HepG2 (cell line): ENCODE data around the gene SLC25A28. TPM values are rescaled to one million over a fixed set of nuclear protein-coding genes. Genes with fewer than 3 reads are reported as not detected.

Experiments
- ATAC-seq: fragments of 200-7000 bp; cut with Tn5 transposase; 3 replicates; pipeline ENCODE4 v1.9.1; 2020; ENCODE audit warnings: mild to moderate bottlenecking, moderate library complexity
- BruUV-seq: library from RNA; stranded (reverse); fragments of 400-500 nt; replicated peaks from 2 replicates; lab custom pipeline; 2021; lab: Mats Ljungman, UMichigan
- CTCF ChIA-PET: fragments of 300-600 bp; formaldehyde crosslinking; extraction: SDS; loops from one replicate; lab custom pipeline; 2021; ENCODE audit warnings: low total read pairs, inconsistent platforms, low intra/inter-chr PET ratio; lab: Yijun Ruan, JAX
- POLR2A ChIA-PET: fragments of 350-600 bp; sonication (Branson Sonifier 250); formaldehyde crosslinking; loops from one replicate; lab custom pipeline; 2020; ENCODE audit warnings: antibody characterized with exemption, inconsistent platforms; lab: Yijun Ruan, JAX
- DNase-seq: peaks from one replicate; pipeline ENCODE4 v3.0.0-alpha.2; 2015; ENCODE audit warnings: low spot score
- FAIRE-seq: peaks from 3 replicates; lab custom pipeline; 2011; peaks lifted over from hg19 to GRCh38; lab: Jason Lieb, UNC
- H2AFZ ChIP-seq: one replicate; pipeline ENCODE4 v1.6.1; 2011; ENCODE audit warnings: low read length, inconsistent platforms
- H3K27ac ChIP-seq: fragments of 300-600 bp; 3 replicates; pipeline ENCODE4 v1.8.0; 2011; ENCODE audit warnings: mixed run types, mild to moderate bottlenecking, mixed read lengths, low read length, inconsistent platforms; ENCODE audit not compliant: insufficient read depth; ENCODE audit errors: extremely low read length
- H3K27me3 ChIP-seq, 2 experiments: fragments of 200-600 bp in 1 of 2; 2 replicates in 1 of 2; 3 replicates in 1 of 2; pipeline versions ENCODE4 v1.6.0 to v1.8.0; 2011; ENCODE audit warnings: low read length in 2 of 2, mild to moderate bottlenecking in 2 of 2, moderate library complexity in 2 of 2, inconsistent platforms in 1 of 2; ENCODE audit not compliant: insufficient read depth in 2 of 2, control insufficient read depth in 1 of 2
- H3K36me3 ChIP-seq, 2 experiments: fragments of 200-600 bp in 1 of 2; replicated peaks in 1 of 2; 2 replicates in 1 of 2; 3 replicates in 1 of 2; pipeline versions ENCODE4 v1.5.1 to v1.8.0; 2011; ENCODE audit warnings: low read length in 2 of 2, inconsistent platforms in 1 of 2; ENCODE audit not compliant: insufficient read depth in 2 of 2, control insufficient read depth in 1 of 2
- H3K4me1 ChIP-seq: 2 replicates; pipeline ENCODE4 v1.5.1; 2012; ENCODE audit warnings: low read length, inconsistent platforms; ENCODE audit not compliant: insufficient read depth
- H3K4me2 ChIP-seq: 2 replicates; pipeline ENCODE4 v1.6.0; 2011; ENCODE audit warnings: low read depth, low read length, inconsistent platforms
- H3K4me3 ChIP-seq, 3 experiments: fragments of 200-600 bp in 1 of 3; sonication (generic), shearing (Covaris generic) in 1 of 3; replicated peaks in 1 of 3; 2 replicates each; pipeline ENCODE4 v1.5.1; 2011 to 2016; ENCODE audit warnings: low read length in 3 of 3, inconsistent platforms in 2 of 3, low read depth in 2 of 3, mild to moderate bottlenecking in 2 of 3, control low read depth in 1 of 3, mixed read lengths in 1 of 3; ENCODE audit not compliant: insufficient read depth in 1 of 3
- H3K79me2 ChIP-seq: one replicate; pipeline ENCODE4 v1.6.1; 2011; ENCODE audit warnings: low read length, inconsistent platforms; ENCODE audit not compliant: insufficient read depth
- H3K9ac ChIP-seq: 2 replicates; pipeline ENCODE4 v1.6.0; 2011; ENCODE audit warnings: mild to moderate bottlenecking, low read depth, low read length, inconsistent platforms; ENCODE audit not compliant: insufficient read depth
- H3K9me3 ChIP-seq: 2 replicates; pipeline ENCODE4 v1.5.1; 2012; ENCODE audit warnings: mild to moderate bottlenecking, low read length
- H4K20me1 ChIP-seq: 2 replicates; pipeline ENCODE4 v1.6.0; 2011; ENCODE audit warnings: inconsistent platforms, mild to moderate bottlenecking, low read length, moderate library complexity; ENCODE audit not compliant: insufficient read depth
- CHCHD3 ChIP-seq: sonication (generic); formaldehyde crosslinking; IDR thresholded peaks from 2 replicates; pipeline ENCODE4 v1.8.0; 2022; ENCODE audit warnings: mild to moderate bottlenecking, missing genetic modification reagents, moderate library complexity
- ELF4 ChIP-seq: sonication (generic); formaldehyde crosslinking; IDR thresholded peaks from 2 replicates; pipeline ENCODE4 v1.5.0; 2020; ENCODE audit warnings: missing genetic modification reagents, mild to moderate bottlenecking, moderate library complexity, borderline replicate concordance
- HDAC2 ChIP-seq: sonication (generic); formaldehyde crosslinking; IDR thresholded peaks from 2 replicates; pipeline ENCODE4 v1.4.0; 2020; ENCODE audit warnings: missing genetic modification reagents
- HOXA7 ChIP-seq: sonication (generic); formaldehyde crosslinking; IDR thresholded peaks from 2 replicates; pipeline ENCODE4 v1.8.1; 2022; ENCODE audit warnings: mild to moderate bottlenecking, missing genetic modification reagents, moderate library complexity
- KDM6A ChIP-seq: IDR thresholded peaks from 2 replicates; pipeline ENCODE4 v1.6.1; 2016; ENCODE audit warnings: low read depth
- SMAD1 ChIP-seq: sonication (generic); formaldehyde crosslinking; IDR thresholded peaks from 2 replicates; pipeline ENCODE4 v1.4.0; 2020; ENCODE audit warnings: missing genetic modification reagents, low read depth, mild to moderate bottlenecking, borderline replicate concordance
- TCF12 ChIP-seq, 2 experiments: fragments of 450-650 bp in 1 of 2; sonication (generic) in 1 of 2; formaldehyde crosslinking in 1 of 2; IDR thresholded peaks; 2 replicates each; pipeline versions ENCODE4 v1.6.1 to v1.8.0; 2017 to 2022; ENCODE audit warnings: antibody characterized with exemption in 1 of 2, mild to moderate bottlenecking in 1 of 2, missing genetic modification reagents in 1 of 2, moderate library complexity in 1 of 2
- TP53 ChIP-seq: sonication (generic); formaldehyde crosslinking; conservative IDR thresholded peaks from 2 replicates; pipeline ENCODE4 v1.4.0; 2020; ENCODE audit warnings: missing genetic modification reagents
- ZFP36L2 ChIP-seq: sonication (generic); formaldehyde crosslinking; IDR thresholded peaks from 2 replicates; pipeline ENCODE4 v1.4.0; 2020; ENCODE audit warnings: missing genetic modification reagents
- ZGPAT ChIP-seq: IDR thresholded peaks from 2 replicates; pipeline ENCODE4 v1.6.1; 2016; ENCODE audit warnings: mild to moderate bottlenecking
- ZNF274 ChIP-seq: sonication (generic); formaldehyde crosslinking; IDR thresholded peaks from 2 replicates; pipeline ENCODE4 v1.5.1; 2020; ENCODE audit warnings: mild to moderate bottlenecking, missing genetic modification reagents
- ZNF333 ChIP-seq: sonication (generic); formaldehyde crosslinking; IDR thresholded peaks from 2 replicates; pipeline ENCODE4 v1.4.0; 2020; ENCODE audit warnings: mild to moderate bottlenecking, missing genetic modification reagents, borderline replicate concordance
- ZNF609 ChIP-seq: sonication (generic); formaldehyde crosslinking; IDR thresholded peaks from 2 replicates; pipeline ENCODE4 v1.4.0; 2020; ENCODE audit warnings: mild to moderate bottlenecking, missing genetic modification reagents, borderline replicate concordance
- ZSCAN12 ChIP-seq: sonication (generic); formaldehyde crosslinking; IDR thresholded peaks from 2 replicates; pipeline ENCODE4 v1.9.0; 2021; ENCODE audit warnings: mild to moderate bottlenecking, missing genetic modification reagents
- ZSCAN20 ChIP-seq: sonication (generic); formaldehyde crosslinking; IDR thresholded peaks from 2 replicates; pipeline ENCODE4 v1.4.0; 2020; ENCODE audit warnings: missing genetic modification reagents, mild to moderate bottlenecking, borderline replicate concordance
- WGBS: methylation state at CpG from one replicate; pipeline ENCODE4 v1.1.6; 2017; ENCODE audit warnings: low lambda C conversion rate; 5-methylcytosine and 5-hydroxymethylcytosine counted together
- in situ Hi-C: cut with HindIII; loops from 2 replicates; pipeline ENCODE4 v1.10.0; 2017; ENCODE audit warnings: low pct_unique_long_range_greater_than_20kb; ENCODE audit not compliant: extremely low pct_ligation_motif_present
- intact Hi-C: fragments of 100-400 bp; cut with micrococcal nuclease; formaldehyde crosslinking; loops from one replicate; pipeline ENCODE4 v1.10.0; 2022; ENCODE audit not compliant: unreplicated experiment
- polyA plus RNA-seq, 8 experiments: library from polyadenylated mRNA; depleted of rRNA in 3 of 8; stranded (reverse) in 7 of 8; unstranded in 1 of 8; fragments of >200 nt; fragmentation: Illumina TruSeq in 4 of 8; extraction: Trizol in 4 of 8; gene quantifications; 2 replicates each; pipeline versions ENCODE4 v1.2.1 to v1.2.3, GENCODE V29; 2011 to 2016; ENCODE audit warnings: low read depth in 4 of 8, missing spikeins in 1 of 8, mixed read lengths in 1 of 8; ENCODE audit not compliant: insufficient read depth in 1 of 8
- total RNA-seq, 5 experiments: library from RNA; depleted of rRNA; stranded (reverse); fragments of >200 nt; fragmentation: Illumina TruSeq; extraction: Trizol; gene quantifications; 2 replicates each; pipeline ENCODE4 v1.2.3, GENCODE V29; 2016; ENCODE audit warnings: low read depth in 1 of 5

The SLC25A28 gene
- total and polyA plus RNA-seq, 2 of the 13 experiments (the other 11 are each of a cell fraction or from before 2014, with no cell fraction given) = 15.2 to 41.0 TPM

GRCh38 chr10:99619851-99620710, at the start of gene SLC25A28 (continued):
- TF ChIP-seq TP53 (no peak), CHCHD3 (CRISPR knock-in tag) (0 out of 2 replicates have a peak, but pooled peaks have one; percentile 51)

GRCh38 chr10:99667108-99667751, 47.0 kb upstream of the SLC25A28 start:
- H3K27me3 ChIP-seq = no peaks in the 10 kb centered on the region
- TF ChIP-seq HOXA7 (CRISPR knock-in tag) (no peak), HDAC2 (no peak), ZNF609 (CRISPR knock-in tag) (no peak), ZNF333 (CRISPR knock-in tag) (no peak), ZFP36L2 (CRISPR knock-in tag) (no peak), ZSCAN20 (CRISPR knock-in tag) (no peak), ZNF274 (CRISPR knock-in tag) (no peak), ZGPAT (no peak), SMAD1 (CRISPR knock-in tag) (no peak), ZSCAN12 (CRISPR knock-in tag) (no peak), TCF12 (IDR thresholded peaks at IDR 0.05) (no peak), TCF12 (CRISPR knock-in tag; IDR thresholded peaks at IDR 0.05) (no peak), ELF4 (no peak), KDM6A (CRISPR knock-in tag) (no peak)

More at GRCh38 chr10:99667108-99667751, 47.0 kb upstream of the SLC25A28 start:
- FAIRE-seq = no peak
- in situ Hi-C loops = no loop called here
- H4K20me1 ChIP-seq = no peaks in the 10 kb centered on the region
- no peaks in the 10 kb centered on the region for H3K9me3 ChIP-seq
- no peak for ATAC-seq
- H3K4me3 ChIP-seq = no peak overlapping the region
- H3K79me2 ChIP-seq = peaks cover 6% of the 10 kb centered on the region
- peaks cover 21% of the 10 kb centered on the region for H3K4me1 ChIP-seq
- intact Hi-C loops = no loop called here
- H3K9ac ChIP-seq = no peak overlapping the region
- no peak overlapping the region for H3K27ac ChIP-seq
- peaks cover 2 to 13% of the 10 kb centered on the region in 2 experiments; a peak in 3 of 5 replicates for H3K36me3 ChIP-seq
- H2AFZ ChIP-seq = no peak overlapping the region
- 94% methylated on average over 4 of the region's 4 CpGs for WGBS
- H3K4me2 ChIP-seq = no peak overlapping the region
- BruUV-seq = TSS peak; percentile 4
- ChIA-PET CTCF (no interaction called here), POLR2A (interaction anchor here (1.0 kb wide), 1 partner anchor 8 kb away, joined by 4 read pairs; the partner anchor contains the start of gene ENTPD7)
- DNase-seq = no peak
